Ishikawa (cell line): ENCODE measurements around the gene CNTN1.

Experiments
- EP300 ChIP-seq: IDR thresholded peaks from 2 replicates; pipeline ENCODE4 v1.6.1; 2012; ENCODE audit warnings: borderline replicate concordance
- RAD21 ChIP-seq: IDR thresholded peaks from 2 replicates; pipeline ENCODE4 v1.6.1; 2012; ENCODE audit warnings: low read depth

DNA sequence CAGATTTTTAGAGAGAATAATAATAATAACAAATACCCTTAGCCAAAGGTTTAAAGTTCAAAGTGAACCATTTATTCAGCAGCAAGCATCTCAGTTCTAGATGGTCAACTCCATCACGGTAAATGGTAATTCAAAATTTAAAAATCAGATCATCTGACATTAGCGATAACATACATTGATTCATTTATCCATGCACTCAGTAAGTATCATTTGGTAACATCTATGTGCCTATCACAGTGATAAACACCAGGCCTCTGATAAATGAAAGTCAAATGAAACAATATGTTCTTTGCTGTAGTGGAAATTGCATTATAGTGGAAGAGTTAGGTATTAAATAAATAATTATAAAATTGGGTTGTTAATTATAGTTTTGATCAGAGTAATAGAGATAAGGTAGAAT is 108.8 kb downstream of the CNTN1 start:
- TF ChIP-seq EP300 (no peak), RAD21 (no peak)
